ENCODE data around the gene STARD8.
"Not testable (repeated sequence)": the region's sequence is repeated elsewhere in the genome, so short reads cannot be mapped to it uniquely, and the experiment has no call there.

The STARD8 gene

GRCh38 chrX:68688931-68689330 is 41.5 kb downstream of the STARD8 start:
- H3K27ac ChIP-seq (ENCODE audit: insufficient read depth in 1 of 2, low read depth in 1 of 2, low read length in 2 of 2, poor library complexity in 1 of 2, severe bottlenecking in 2 of 2); H3K36me3 ChIP-seq (ENCODE audit: control insufficient read depth in 4 of 4, insufficient read depth in 4 of 4, low read length in 3 of 4); H3K4me3 ChIP-seq (ENCODE audit: control insufficient read depth in 1 of 7, extremely low read depth in 1 of 7, insufficient read depth in 4 of 7, low read depth in 2 of 7, low read length in 6 of 7); CTCF ChIA-PET; H3K9me3 ChIP-seq (ENCODE audit: control extremely low read depth in 1 of 5, control insufficient read depth in 4 of 5, insufficient read depth in 2 of 5, low read depth in 1 of 5, low read length in 4 of 5); POLR2A ChIA-PET; DNase-seq: not testable (repeated sequence)
- peaks cover 8 to 38% (median 26%) of the 10 kb centered on the region in 4 experiments for H3K4me1 ChIP-seq (ENCODE audit: control extremely low read depth in 1 of 4, control insufficient read depth in 4 of 4, insufficient read depth in 4 of 4, low read length in 3 of 4)
- WGBS (ENCODE audit: insufficient coverage): 50% methylated on average over 1 of the region's 8 CpGs
- H3K27me3 ChIP-seq (replicated peaks in 2 of 5; ENCODE audit: control insufficient read depth in 4 of 5, insufficient read depth in 5 of 5, low read length in 4 of 5): peaks cover 0 to 25% (median 0%) of the 10 kb centered on the region in 5 experiments

DNA sequence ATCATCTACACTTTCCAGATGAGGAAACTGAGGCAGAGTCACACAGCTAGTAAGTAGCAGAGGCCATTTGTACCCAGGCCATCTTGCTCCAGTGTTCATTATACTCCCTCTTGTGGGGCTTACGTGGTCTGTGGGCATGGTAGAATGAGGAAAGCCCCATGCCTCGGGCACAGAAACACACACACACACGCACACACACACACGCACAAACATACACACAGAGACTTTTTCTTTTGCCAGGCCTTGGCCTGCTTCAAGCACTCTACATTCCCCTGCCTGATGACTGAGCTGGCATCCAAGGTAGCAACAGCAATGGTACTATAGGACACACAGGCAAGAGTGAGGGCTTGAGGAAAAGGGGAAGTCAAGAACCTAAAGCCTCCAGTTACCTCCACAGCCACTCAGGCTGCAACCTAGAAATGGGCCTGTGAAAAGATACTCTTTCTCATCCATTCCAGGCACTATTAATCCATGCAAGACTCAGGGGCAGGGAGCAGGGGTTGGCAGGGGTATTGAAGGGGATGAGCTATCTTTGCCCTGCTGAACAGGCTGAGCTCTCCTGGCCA is 43.6 kb downstream of the STARD8 start:
- Histone ChIP-seq H3K4me1 (ENCODE audit: control extremely low read depth in 1 of 4, control insufficient read depth in 4 of 4, insufficient read depth in 4 of 4, low read length in 3 of 4) (peaks cover 7 to 31% (median 27%) of the 10 kb centered on the region in 4 experiments), H3K27ac (ENCODE audit: insufficient read depth in 1 of 2, low read depth in 1 of 2, low read length in 2 of 2, poor library complexity in 1 of 2, severe bottlenecking in 2 of 2) (no peak overlapping the region), H3K36me3 (ENCODE audit: control insufficient read depth in 4 of 4, insufficient read depth in 4 of 4, low read length in 3 of 4) (no peaks in the 10 kb centered on the region), H3K27me3 (replicated peaks in 2 of 5; ENCODE audit: control insufficient read depth in 4 of 5, insufficient read depth in 5 of 5, low read length in 4 of 5) (peaks cover 0 to 22% (median 0%) of the 10 kb centered on the region in 5 experiments), H3K9me3 (ENCODE audit: control extremely low read depth in 1 of 5, control insufficient read depth in 4 of 5, insufficient read depth in 2 of 5, low read depth in 1 of 5, low read length in 4 of 5) (no peaks in the 10 kb centered on the region), H3K4me3 (ENCODE audit: control insufficient read depth in 1 of 7, extremely low read depth in 1 of 7, insufficient read depth in 4 of 7, low read depth in 2 of 7, low read length in 6 of 7) (no peak overlapping the region)
- DNase-seq: peak in 2 of 3 donors; percentile 69 to 71
- ChIA-PET POLR2A (no interaction called here), CTCF (interaction anchor here (1.8 kb wide), 1 partner anchor 19 kb away, joined by 5 read pairs; no protein-coding TSS in a partner anchor)
- no CpG with 5 or more reads among the region's 4 CpGs for WGBS (ENCODE audit: insufficient coverage)

DNA sequence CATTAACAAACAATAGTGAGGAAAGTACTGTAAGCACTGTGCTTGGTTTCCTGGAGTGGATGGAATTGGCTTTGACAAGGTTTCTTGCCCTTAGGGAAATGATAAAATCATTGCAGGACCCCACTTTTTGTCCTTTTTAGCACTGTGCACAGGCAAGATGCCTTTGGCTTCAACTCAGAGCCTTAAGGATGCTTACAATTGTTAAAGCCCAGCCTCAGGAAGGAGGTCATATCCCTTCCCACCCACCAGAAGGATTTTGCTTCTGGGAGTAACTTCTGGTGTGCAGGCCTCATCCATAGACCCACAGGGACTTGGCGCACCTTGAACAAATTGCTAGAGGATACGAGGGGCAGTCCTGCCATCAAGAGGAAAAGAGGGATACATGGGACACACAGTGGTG is 44.5 kb downstream of the STARD8 start:
- H3K27me3 ChIP-seq (replicated peaks in 2 of 5; ENCODE audit: control insufficient read depth in 4 of 5, insufficient read depth in 5 of 5, low read length in 4 of 5): peaks cover 0 to 15% (median 0%) of the 10 kb centered on the region in 5 experiments
- H3K9me3 ChIP-seq (ENCODE audit: control extremely low read depth in 1 of 5, control insufficient read depth in 4 of 5, insufficient read depth in 2 of 5, low read depth in 1 of 5, low read length in 4 of 5): no peaks in the 10 kb centered on the region
- DNase-seq: no peak
- ChIA-PET CTCF (interaction anchor here (1.4 kb wide), 1 partner anchor 27 kb away, joined by 3 read pairs; no protein-coding TSS in a partner anchor), POLR2A (no interaction called here)
- H3K4me3 ChIP-seq (ENCODE audit: control insufficient read depth in 1 of 7, extremely low read depth in 1 of 7, insufficient read depth in 4 of 7, low read depth in 2 of 7, low read length in 6 of 7): no peak overlapping the region
- WGBS (ENCODE audit: insufficient coverage): 100% methylated on average over 1 of the region's 2 CpGs
- no peak overlapping the region for H3K27ac ChIP-seq (ENCODE audit: insufficient read depth in 1 of 2, low read depth in 1 of 2, low read length in 2 of 2, poor library complexity in 1 of 2, severe bottlenecking in 2 of 2)
- H3K36me3 ChIP-seq (ENCODE audit: control insufficient read depth in 4 of 4, insufficient read depth in 4 of 4, low read length in 3 of 4): no peaks in the 10 kb centered on the region
- peaks cover 8 to 33% (median 29%) of the 10 kb centered on the region in 4 experiments for H3K4me1 ChIP-seq (ENCODE audit: control extremely low read depth in 1 of 4, control insufficient read depth in 4 of 4, insufficient read depth in 4 of 4, low read length in 3 of 4)

GRCh38 chrX:68692651-68693050 is 45.2 kb downstream of the STARD8 start:
- no peak overlapping the region for H3K4me3 ChIP-seq (ENCODE audit: control insufficient read depth in 1 of 7, extremely low read depth in 1 of 7, insufficient read depth in 4 of 7, low read depth in 2 of 7, low read length in 6 of 7)
- H3K27ac ChIP-seq (ENCODE audit: insufficient read depth in 1 of 2, low read depth in 1 of 2, low read length in 2 of 2, poor library complexity in 1 of 2, severe bottlenecking in 2 of 2): no peak overlapping the region
- CTCF ChIA-PET: interaction anchor here (1.4 kb wide), 1 partner anchor 26 kb away, joined by 3 read pairs; no protein-coding TSS in a partner anchor
- no peaks in the 10 kb centered on the region for H3K9me3 ChIP-seq (ENCODE audit: control extremely low read depth in 1 of 5, control insufficient read depth in 4 of 5, insufficient read depth in 2 of 5, low read depth in 1 of 5, low read length in 4 of 5)
- 100% methylated on average over 1 of the region's 1 CpG for WGBS (ENCODE audit: insufficient coverage)
- peaks cover 0 to 12% (median 0%) of the 10 kb centered on the region in 5 experiments for H3K27me3 ChIP-seq (replicated peaks in 2 of 5; ENCODE audit: control insufficient read depth in 4 of 5, insufficient read depth in 5 of 5, low read length in 4 of 5)
- POLR2A ChIA-PET: no interaction called here
- H3K36me3 ChIP-seq (ENCODE audit: control insufficient read depth in 4 of 4, insufficient read depth in 4 of 4, low read length in 3 of 4): no peaks in the 10 kb centered on the region
- H3K4me1 ChIP-seq (ENCODE audit: control extremely low read depth in 1 of 4, control insufficient read depth in 4 of 4, insufficient read depth in 4 of 4, low read length in 3 of 4): peaks cover 8 to 39% (median 36%) of the 10 kb centered on the region in 4 experiments
- no peak for DNase-seq

GRCh38 chrX:68693481-68694434 is 46.3 kb downstream of the STARD8 start:
- Histone ChIP-seq H3K9me3 (ENCODE audit: control extremely low read depth in 1 of 5, control insufficient read depth in 4 of 5, insufficient read depth in 2 of 5, low read depth in 1 of 5, low read length in 4 of 5) (no peaks in the 10 kb centered on the region), H3K4me3 (ENCODE audit: control insufficient read depth in 1 of 7, extremely low read depth in 1 of 7, insufficient read depth in 4 of 7, low read depth in 2 of 7, low read length in 6 of 7) (peak overlapping the region; percentile 47 to 74 (median 67)), H3K4me1 (ENCODE audit: control extremely low read depth in 1 of 4, control insufficient read depth in 4 of 4, insufficient read depth in 4 of 4, low read length in 3 of 4) (peaks cover 8 to 50% (median 46%) of the 10 kb centered on the region in 4 experiments), H3K27ac (ENCODE audit: insufficient read depth in 1 of 2, low read depth in 1 of 2, low read length in 2 of 2, poor library complexity in 1 of 2, severe bottlenecking in 2 of 2) (peak overlapping the region in 1 of 2 experiments; percentile 64), H3K27me3 (replicated peaks in 2 of 5; ENCODE audit: control insufficient read depth in 4 of 5, insufficient read depth in 5 of 5, low read length in 4 of 5) (peaks cover 0 to 12% (median 0%) of the 10 kb centered on the region in 5 experiments), H3K36me3 (ENCODE audit: control insufficient read depth in 4 of 4, insufficient read depth in 4 of 4, low read length in 3 of 4) (no peaks in the 10 kb centered on the region)
- POLR2A ChIA-PET: no interaction called here
- WGBS (ENCODE audit: insufficient coverage): 30% methylated on average over 45 of the region's 81 CpGs
- CTCF ChIA-PET: interaction anchor here (0.7 to 2.0 kb wide), 8 partner anchors 8 to 440 kb away, joined by 3 to 6 read pairs (median 3); no protein-coding TSS in a partner anchor
- DNase-seq: peak; percentile 53 to 75 (median 57)

GRCh38 chrX:68694435-68695205 is 47.2 kb downstream of the STARD8 start:
- 41% methylated on average over 9 of the region's 17 CpGs for WGBS (ENCODE audit: insufficient coverage)
- H3K4me1 ChIP-seq (ENCODE audit: control extremely low read depth in 1 of 4, control insufficient read depth in 4 of 4, insufficient read depth in 4 of 4, low read length in 3 of 4): peaks cover 8 to 59% (median 53%) of the 10 kb centered on the region in 4 experiments
- H3K27me3 ChIP-seq (replicated peaks in 2 of 5; ENCODE audit: control insufficient read depth in 4 of 5, insufficient read depth in 5 of 5, low read length in 4 of 5): peaks cover 0 to 12% (median 0%) of the 10 kb centered on the region in 5 experiments
- H3K36me3 ChIP-seq (ENCODE audit: control insufficient read depth in 4 of 4, insufficient read depth in 4 of 4, low read length in 3 of 4): no peaks in the 10 kb centered on the region
- H3K4me3 ChIP-seq (ENCODE audit: control insufficient read depth in 1 of 7, extremely low read depth in 1 of 7, insufficient read depth in 4 of 7, low read depth in 2 of 7, low read length in 6 of 7): peak overlapping the region in 6 of 7 experiments; percentile 47 to 74 (median 68)
- CTCF ChIA-PET: interaction anchor here (0.7 to 2.0 kb wide), 7 partner anchors 8 to 439 kb away, joined by 3 to 6 read pairs (median 3); no protein-coding TSS in a partner anchor
- H3K9me3 ChIP-seq (ENCODE audit: control extremely low read depth in 1 of 5, control insufficient read depth in 4 of 5, insufficient read depth in 2 of 5, low read depth in 1 of 5, low read length in 4 of 5): no peaks in the 10 kb centered on the region
- peak overlapping the region in 1 of 2 experiments; percentile 64 for H3K27ac ChIP-seq (ENCODE audit: insufficient read depth in 1 of 2, low read depth in 1 of 2, low read length in 2 of 2, poor library complexity in 1 of 2, severe bottlenecking in 2 of 2)
- DNase-seq: no peak
- POLR2A ChIA-PET: no interaction called here

Data from common myeloid progenitor, CD34-positive (primary cell).